Ovary (tissue), 3 donors: ENCODE measurements around the gene XXYLT1.

ENCODE experiments used
- CTCF ChIP-seq, 3 donors: fragments of 450-650 bp in 2 of 3; fragments of 200-600 bp in 1 of 3; IDR thresholded peaks; one replicate each; pipeline versions ENCODE4 v1.5.1 to v1.8.0; 2016 to 2022; ENCODE audit warnings: antibody characterized with exemption in 3 of 3, mild to moderate bottlenecking in 1 of 3
- EP300 ChIP-seq: sonication (generic); formaldehyde crosslinking; IDR thresholded peaks from one replicate; pipeline ENCODE4 v1.6.1; 2017; ENCODE audit warnings: antibody characterized with exemption
- donor health status: DM: no; HTN: no; CAD: no.

DNA sequence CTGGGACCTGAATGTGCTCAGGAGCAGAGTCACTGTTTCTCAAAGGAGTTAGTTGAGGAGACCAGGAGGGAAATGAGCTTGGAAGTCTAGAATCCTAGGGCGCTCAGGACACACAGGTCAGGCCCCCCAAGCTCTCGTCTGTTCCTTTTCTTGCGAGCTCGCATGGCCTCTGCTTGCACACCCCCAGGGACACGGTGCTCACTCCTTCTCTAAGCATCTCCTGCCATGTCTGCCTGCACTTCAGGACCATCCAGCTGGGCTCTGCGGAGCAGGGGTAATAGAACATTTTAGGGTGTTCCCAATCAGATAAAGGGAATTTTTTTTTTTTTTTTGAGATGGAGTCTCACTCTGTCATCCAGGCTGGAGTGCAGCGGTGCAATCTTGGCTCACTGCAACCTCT, 213.2 kb downstream of the XXYLT1 start:
- TF ChIP-seq CTCF (IDR thresholded peaks at IDR 0.05) (no peak), EP300 (no peak)
